ENCODE data around the gene VPS72. TPM values are rescaled to one million over a fixed set of nuclear protein-coding genes. Genes with fewer than 3 reads are reported as not detected.

VPS72 gene
- total RNA-seq, 1 experiment from 2014 or later, result 75.1 TPM

DNA sequence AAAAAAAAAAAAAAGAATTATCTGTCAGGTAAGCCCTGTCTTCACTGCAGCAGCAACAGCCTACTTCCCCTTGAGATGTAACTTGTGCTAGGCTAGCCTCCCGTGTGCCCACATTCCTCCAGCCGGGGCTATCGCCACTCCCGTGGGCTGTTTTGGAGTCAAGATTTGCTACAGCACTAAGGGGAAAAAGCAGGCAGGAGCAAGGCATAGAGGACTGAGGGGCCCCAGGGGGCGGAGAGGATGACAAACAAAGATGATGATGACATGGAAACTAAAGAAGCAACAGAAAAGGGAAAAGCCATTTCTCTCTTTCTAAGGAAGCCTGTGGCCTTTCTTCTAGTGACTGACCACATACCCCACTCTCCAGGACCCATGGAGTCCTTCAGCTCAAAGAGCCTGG, 31.7 kb downstream of the VPS72 start:
- H2AFZ ChIP-seq (ENCODE audit: low read length), result no peak overlapping the region
- H3F3A ChIP-seq (ENCODE audit: low read length, unreplicated experiment), result no peaks in the 10 kb centered on the region
- no peaks in the 10 kb centered on the region for H3K9me2 ChIP-seq (replicated peaks; ENCODE audit: low read length)
- ChIA-PET POLR2A (ENCODE audit: unreplicated experiment) (no interaction called here), CTCF (interaction anchor here (1.3 to 2.4 kb wide), 2 partner anchors 58 to 59 kb away, joined by 4 to 28 read pairs; no protein-coding TSS in a partner anchor)
- no peaks in the 10 kb centered on the region for H3K9me3 ChIP-seq (ENCODE audit: low read length)
- no peak overlapping the region for H3K9ac ChIP-seq (ENCODE audit: low read length)
- H3K36me3 ChIP-seq (ENCODE audit: low read depth, low read length), result peaks cover 5% of the 10 kb centered on the region; the same call in 1 of the 2 replicates
- BruUV-seq (replicated peaks), result no TSS peak
- no peak for DNase-seq
- no peak overlapping the region for H3K4me3 ChIP-seq (ENCODE audit: low read length)
- no peaks in the 10 kb centered on the region for H3K4me1 ChIP-seq (ENCODE audit: insufficient read depth, low read length)
- TF ChIP-seq, protein P1, sequence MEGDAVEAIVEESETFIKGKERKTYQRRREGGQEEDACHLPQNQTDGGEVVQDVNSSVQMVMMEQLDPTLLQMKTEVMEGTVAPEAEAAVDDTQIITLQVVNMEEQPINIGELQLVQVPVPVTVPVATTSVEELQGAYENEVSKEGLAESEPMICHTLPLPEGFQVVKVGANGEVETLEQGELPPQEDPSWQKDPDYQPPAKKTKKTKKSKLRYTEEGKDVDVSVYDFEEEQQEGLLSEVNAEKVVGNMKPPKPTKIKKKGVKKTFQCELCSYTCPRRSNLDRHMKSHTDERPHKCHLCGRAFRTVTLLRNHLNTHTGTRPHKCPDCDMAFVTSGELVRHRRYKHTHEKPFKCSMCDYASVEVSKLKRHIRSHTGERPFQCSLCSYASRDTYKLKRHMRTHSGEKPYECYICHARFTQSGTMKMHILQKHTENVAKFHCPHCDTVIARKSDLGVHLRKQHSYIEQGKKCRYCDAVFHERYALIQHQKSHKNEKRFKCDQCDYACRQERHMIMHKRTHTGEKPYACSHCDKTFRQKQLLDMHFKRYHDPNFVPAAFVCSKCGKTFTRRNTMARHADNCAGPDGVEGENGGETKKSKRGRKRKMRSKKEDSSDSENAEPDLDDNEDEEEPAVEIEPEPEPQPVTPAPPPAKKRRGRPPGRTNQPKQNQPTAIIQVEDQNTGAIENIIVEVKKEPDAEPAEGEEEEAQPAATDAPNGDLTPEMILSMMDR (conservative IDR thresholded peaks at IDR 0.05; ENCODE audit: low read depth, low read length), result no peak
- no peak for TF ChIP-seq EZH2phosphoT487 (IDR thresholded peaks at IDR 0.05; ENCODE audit: borderline replicate concordance, low read length)
- TF ChIP-seq EZH2 (IDR thresholded peaks at IDR 0.05; ENCODE audit: low read length, unreplicated experiment), result no peak
- intact Hi-C loops (cut with micrococcal nuclease), result loop anchor here (10.0 kb wide), 1 partner anchor 134 kb away; no protein-coding TSS in a partner anchor
- no peak overlapping the region for H3K4me2 ChIP-seq (ENCODE audit: low read length)
- no peak overlapping the region for H3K27ac ChIP-seq (ENCODE audit: low read length)
- H3K27me3 ChIP-seq (ENCODE audit: low read length), result no peaks in the 10 kb centered on the region
- no peak for ATAC-seq
- H3K79me2 ChIP-seq (ENCODE audit: low read length), result no peaks in the 10 kb centered on the region
- H4K20me1 ChIP-seq (ENCODE audit: low read length), result no peaks in the 10 kb centered on the region

DNA sequence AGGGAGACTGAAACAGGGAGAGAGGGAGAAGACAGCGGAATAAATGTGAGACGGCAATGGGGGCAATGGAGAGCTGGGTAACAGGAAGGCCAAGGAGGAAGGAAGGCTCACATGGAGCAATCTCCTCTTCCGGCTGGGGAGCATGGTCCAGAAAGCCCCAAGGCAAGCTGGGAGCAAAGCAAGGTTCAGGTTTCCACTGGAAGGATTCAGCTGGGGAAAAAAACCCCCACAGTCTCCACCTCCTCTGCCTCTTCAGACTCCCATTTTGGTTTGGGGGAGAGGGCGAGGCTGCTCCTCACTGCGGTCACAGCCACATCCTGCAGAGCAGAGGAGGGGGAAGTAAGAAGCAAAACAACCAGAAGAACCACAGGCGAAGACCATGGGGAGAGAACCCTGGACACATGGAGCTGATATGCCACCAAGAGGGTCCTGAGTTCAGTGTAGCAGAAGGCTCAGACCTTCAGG, 32.9 kb downstream of the VPS72 start:
- Histone ChIP-seq H3K4me2 (ENCODE audit: low read length) (no peak overlapping the region), H3K4me3 (ENCODE audit: low read length) (no peak overlapping the region), H3K27ac (ENCODE audit: low read length) (no peak overlapping the region), H3K4me1 (ENCODE audit: insufficient read depth, low read length) (no peaks in the 10 kb centered on the region), H3K27me3 (ENCODE audit: low read length) (no peaks in the 10 kb centered on the region), H3K36me3 (ENCODE audit: low read depth, low read length) (peaks cover 5% of the 10 kb centered on the region; the same call in 1 of the 2 replicates), H3K9ac (ENCODE audit: low read length) (no peak overlapping the region), H3K9me2 (replicated peaks; ENCODE audit: low read length) (no peaks in the 10 kb centered on the region), H4K20me1 (ENCODE audit: low read length) (no peaks in the 10 kb centered on the region), H3F3A (ENCODE audit: low read length, unreplicated experiment) (no peaks in the 10 kb centered on the region), H2AFZ (ENCODE audit: low read length) (no peak overlapping the region), H3K79me2 (ENCODE audit: low read length) (no peaks in the 10 kb centered on the region), H3K9me3 (ENCODE audit: low read length) (no peaks in the 10 kb centered on the region)
- ATAC-seq (no peak), DNase-seq (no peak)
- TF ChIP-seq, protein P1 (conservative IDR thresholded peaks at IDR 0.05; ENCODE audit: low read depth, low read length), result no peak
- TF ChIP-seq EZH2phosphoT487 (IDR thresholded peaks at IDR 0.05; ENCODE audit: borderline replicate concordance, low read length) (no peak), EZH2 (IDR thresholded peaks at IDR 0.05; ENCODE audit: low read length, unreplicated experiment) (no peak)
- intact Hi-C loops (cut with micrococcal nuclease), result loop anchor here (10.0 kb wide), 1 partner anchor 132 kb away; no protein-coding TSS in a partner anchor
- CTCF ChIA-PET, result interaction anchor here (0.6 to 2.4 kb wide), 2 partner anchors 31 to 56 kb away, joined by 3 to 28 read pairs; no protein-coding TSS in a partner anchor
- POLR2A ChIA-PET (ENCODE audit: unreplicated experiment), result interaction anchor here (0.5 to 0.6 kb wide), 2 partner anchors 36 to 249 kb away, joined by 4 read pairs; no protein-coding TSS in a partner anchor
- no TSS peak for BruUV-seq (replicated peaks)

DNA sequence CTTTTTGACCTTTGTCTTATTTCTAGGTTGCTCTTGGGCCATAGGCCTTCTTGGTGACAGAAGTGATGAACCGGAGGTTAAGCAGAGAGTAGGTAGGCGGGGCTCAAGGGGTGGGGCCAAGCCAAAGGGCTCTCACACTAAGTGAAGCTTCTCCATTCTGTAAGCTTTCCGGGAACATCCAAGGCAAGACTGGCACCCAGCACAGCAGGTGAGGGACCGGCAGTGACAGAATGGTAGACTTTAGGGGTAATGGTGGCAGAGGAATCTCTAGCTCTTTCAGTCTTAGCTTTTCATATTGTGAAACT, 33.5 kb downstream of the VPS72 start, which contains the start of gene TNFAIP8L2:
TNFAIP8L2 (plus strand) TSS at position 135 of the 305 bp plus-strand sequence. CDS start 2,049 bp downstream, outside the sequence.
- H3K4me2 ChIP-seq (ENCODE audit: low read length), result no peak within 1 kb of the TSS
- no peaks in the 10 kb centered on the region for H3K9me2 ChIP-seq (replicated peaks; ENCODE audit: low read length)
- H3K4me3 ChIP-seq (ENCODE audit: low read length), result no peak within 1 kb of the TSS
- peak; percentile 81 for ATAC-seq
- H3K36me3 ChIP-seq (ENCODE audit: low read depth, low read length), result peaks cover 1% of the 10 kb centered on the region; the same call in 1 of the 2 replicates
- H3K79me2 ChIP-seq (ENCODE audit: low read length), result no peaks in the 10 kb centered on the region
- H3K9me3 ChIP-seq (ENCODE audit: low read length), result no peaks in the 10 kb centered on the region
- no peak for DNase-seq
- ChIA-PET POLR2A (ENCODE audit: unreplicated experiment) (interaction anchor here (0.5 to 0.6 kb wide), 2 partner anchors 36 to 248 kb away, joined by 4 read pairs; no protein-coding TSS in a partner anchor), CTCF (interaction anchor here (0.6 to 2.4 kb wide), 3 partner anchors 30 to 916 kb away, joined by 3 to 28 read pairs (median 4); no protein-coding TSS in a partner anchor)
- intact Hi-C loops (cut with micrococcal nuclease), result loop anchor here (1.0 to 10.0 kb wide), 2 partner anchors 57 to 132 kb away; no protein-coding TSS in a partner anchor
- no peaks in the 10 kb centered on the region for H3F3A ChIP-seq (ENCODE audit: low read length, unreplicated experiment)
- no peaks in the 10 kb centered on the region for H3K4me1 ChIP-seq (ENCODE audit: insufficient read depth, low read length)
- H3K9ac ChIP-seq (ENCODE audit: low read length), result no peak within 1 kb of the TSS
- no TSS peak for BruUV-seq (replicated peaks)
- H3K27ac ChIP-seq (ENCODE audit: low read length), result no peak within 1 kb of the TSS
- TF ChIP-seq EZH2phosphoT487 (IDR thresholded peaks at IDR 0.05; ENCODE audit: borderline replicate concordance, low read length), result no peak
- no peak for TF ChIP-seq EZH2 (IDR thresholded peaks at IDR 0.05; ENCODE audit: low read length, unreplicated experiment)
- TF ChIP-seq, protein P1 (conservative IDR thresholded peaks at IDR 0.05; ENCODE audit: low read depth, low read length), result no peak
- no peak within 1 kb of the TSS for H2AFZ ChIP-seq (ENCODE audit: low read length)
- no peaks in the 10 kb centered on the region for H3K27me3 ChIP-seq (ENCODE audit: low read length)
- no peaks in the 10 kb centered on the region for H4K20me1 ChIP-seq (ENCODE audit: low read length)

Data from PC-3 (cell line).